LoVo (cell line): ENCODE results near the gene BAG5.

Source experiments
- DNase-seq: peaks from one replicate; pipeline ENCODE4 v3.0.0-alpha.2; 2016; ENCODE audit warnings: low spot score

Gene BAG5

DNA sequence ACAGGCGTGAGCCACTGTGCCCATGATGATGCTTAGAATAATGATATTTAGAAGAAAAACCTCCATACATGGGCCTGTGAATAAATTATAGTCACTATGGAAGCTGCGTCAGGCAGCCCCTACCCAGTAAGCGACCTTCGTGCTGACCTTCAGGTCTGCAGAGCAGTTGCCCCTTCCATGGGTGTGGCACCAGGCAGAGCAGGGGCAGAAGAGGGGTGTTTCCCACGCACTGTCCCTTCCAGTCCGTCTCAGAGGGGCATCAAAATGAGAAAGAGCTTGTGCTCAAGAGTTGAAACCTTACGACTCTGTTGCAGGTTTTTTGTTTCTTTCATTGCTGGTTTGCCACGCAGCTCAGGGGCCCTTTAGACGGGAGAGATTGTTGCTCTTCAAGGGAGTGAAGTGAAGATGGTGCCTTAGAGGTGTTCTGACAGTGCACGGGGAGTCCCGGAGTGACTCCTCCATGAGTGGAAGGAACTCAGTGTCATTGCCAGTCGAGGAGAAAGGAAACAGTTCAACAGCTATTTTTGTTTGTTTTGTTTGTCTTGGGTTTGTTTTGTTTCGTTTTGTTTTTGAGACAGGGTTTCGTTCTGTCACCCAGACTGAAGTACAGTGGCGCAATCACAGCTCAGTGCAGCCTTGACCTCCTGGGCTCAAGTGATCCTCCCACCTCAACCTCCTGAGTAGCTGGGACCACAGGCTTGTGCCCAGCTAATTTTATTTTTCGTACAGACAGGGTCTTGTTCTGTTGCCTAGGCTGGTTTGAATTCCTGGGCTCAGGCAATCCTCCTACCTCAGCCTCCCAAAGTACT is 53.7 kb downstream of the BAG5 start:
- DNase-seq, result no peak

DNA sequence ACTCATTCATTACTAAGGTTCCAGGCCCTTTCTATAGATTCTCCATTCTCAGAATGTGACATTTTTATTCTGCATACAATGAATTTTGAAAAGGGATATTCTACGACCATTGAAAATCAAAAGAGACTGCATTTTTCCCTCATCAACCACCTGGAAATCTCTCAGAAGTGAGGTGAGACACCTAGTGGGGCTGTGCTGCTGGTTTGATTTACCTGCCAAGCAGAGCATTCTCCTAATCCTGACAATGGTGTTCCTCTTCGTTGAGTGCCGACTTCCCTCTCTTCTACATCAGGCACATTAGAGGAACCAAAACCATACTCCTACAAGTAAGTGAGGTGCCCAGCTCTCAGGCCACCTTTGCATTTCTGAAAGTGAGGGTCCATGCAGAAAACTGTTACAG is 54.7 kb downstream of the BAG5 start:
- DNase-seq, result no peak
